ENCODE measurements around the gene TESPA1.
A peak's percentile ranks its signal among the peaks of the same experiment; 100 is the strongest.
"Not testable (repeated sequence)": the region's sequence is repeated elsewhere in the genome, so short reads cannot be mapped to it uniquely, and the experiment has no call there.

Gene TESPA1

DNA sequence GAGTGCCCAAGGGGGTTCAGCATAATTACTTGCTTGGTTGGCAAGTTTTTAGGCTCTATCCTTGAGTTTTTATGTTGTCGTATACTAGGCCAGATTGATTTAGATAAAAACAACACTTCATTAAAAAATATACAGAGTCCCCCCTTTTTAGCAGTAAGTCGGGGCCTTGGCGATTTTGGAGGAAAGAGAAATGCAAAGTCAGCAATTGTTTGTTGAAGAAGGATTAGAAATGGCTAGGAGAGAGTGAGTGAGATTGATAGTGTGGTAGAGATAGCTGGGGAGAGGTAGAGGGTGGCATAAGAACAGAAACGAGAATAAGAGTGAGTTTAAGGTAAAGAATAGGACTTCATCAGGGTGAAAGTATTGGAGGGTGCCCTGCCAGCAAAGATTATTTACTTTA is 41.3 kb downstream of the TESPA1 start:
- DNase-seq, result not testable (repeated sequence)

DNA sequence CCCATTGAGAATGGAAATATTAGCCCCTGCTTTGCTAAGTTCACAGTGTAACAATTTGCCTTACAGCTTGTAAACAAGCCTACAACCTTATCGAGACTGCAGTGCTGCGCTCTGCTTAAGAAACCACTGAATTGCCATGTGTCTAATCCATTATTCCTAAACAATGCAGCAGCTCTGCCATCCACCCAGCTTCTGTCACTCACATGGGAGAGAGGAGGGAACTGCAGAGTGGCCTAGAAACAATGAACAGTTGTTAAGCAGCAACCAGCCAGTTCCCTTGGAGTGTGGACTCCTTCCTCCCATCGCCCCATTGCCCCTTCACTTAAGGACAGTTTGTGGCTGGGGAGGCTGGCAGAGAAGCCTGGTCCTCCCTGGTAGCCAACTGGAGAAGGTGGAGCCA is 42.9 kb downstream of the TESPA1 start:
- DNase-seq, result no peak

DNA sequence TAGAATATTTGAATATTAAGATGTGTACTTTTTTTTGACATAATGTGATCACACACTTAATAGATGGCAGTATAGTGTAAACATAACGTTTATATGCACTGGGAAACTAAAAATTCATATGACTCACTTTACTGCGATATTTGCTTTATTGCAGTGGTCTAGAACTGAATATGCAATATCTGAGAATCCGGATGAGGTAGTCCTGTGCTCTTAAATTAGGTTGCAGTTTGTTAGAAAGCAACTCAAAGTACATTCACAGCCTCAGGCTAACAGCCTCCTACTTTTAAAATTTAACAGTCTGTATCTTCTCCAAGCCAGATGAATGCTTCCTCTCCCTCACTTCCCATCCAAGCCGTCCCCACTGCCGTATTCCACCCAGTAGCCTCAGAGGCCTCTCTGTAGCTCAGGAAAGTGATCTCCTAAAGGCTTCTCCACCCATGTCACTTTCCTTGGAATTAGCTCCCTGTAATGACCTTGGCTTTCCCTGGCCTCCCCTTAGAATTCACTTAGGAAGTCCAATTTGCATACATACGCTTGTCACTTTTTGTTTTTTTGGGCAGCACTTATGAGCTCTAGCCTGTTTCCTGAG is 43.7 kb downstream of the TESPA1 start:
- no peak for DNase-seq

DNA sequence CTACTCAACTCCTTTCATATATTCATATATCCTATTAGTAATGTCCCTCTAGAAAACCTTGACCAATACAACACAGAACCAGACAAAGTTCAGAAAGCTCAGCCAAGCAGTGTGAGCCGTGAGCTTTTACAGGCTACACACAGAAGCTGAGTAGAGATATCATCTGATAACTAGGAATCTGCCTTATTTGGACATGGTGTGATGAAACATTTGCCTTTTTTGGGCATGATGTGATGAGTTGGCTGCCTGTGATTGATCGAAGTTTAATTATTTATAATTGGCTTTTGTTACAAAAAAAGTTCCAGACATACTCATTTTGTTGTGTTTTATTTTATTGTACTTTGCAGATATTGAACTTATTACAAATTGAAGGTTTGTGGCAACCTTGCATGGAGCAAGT is 46.6 kb downstream of the TESPA1 start:
- no peak for DNase-seq

DNA sequence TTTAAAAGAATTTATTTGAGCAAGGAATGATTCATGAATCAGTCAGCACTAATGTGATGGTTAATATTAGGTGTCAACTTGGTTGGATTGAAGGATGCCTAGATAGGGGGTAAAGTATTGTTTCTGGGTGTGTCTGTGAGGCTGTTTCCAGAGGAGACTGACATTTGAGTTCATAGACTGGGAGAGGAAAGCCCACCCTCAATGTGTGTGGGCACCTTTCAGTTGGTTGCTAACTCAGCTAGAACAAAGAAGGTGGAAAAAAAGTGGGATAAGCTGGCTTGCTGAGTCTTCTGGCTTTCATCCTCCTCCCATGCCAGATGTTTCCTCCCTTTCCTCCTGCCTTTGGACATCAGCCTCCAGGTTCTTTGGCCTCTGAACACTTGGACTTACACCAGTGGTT is 47.2 kb downstream of the TESPA1 start:
- no peak for DNase-seq

DNA sequence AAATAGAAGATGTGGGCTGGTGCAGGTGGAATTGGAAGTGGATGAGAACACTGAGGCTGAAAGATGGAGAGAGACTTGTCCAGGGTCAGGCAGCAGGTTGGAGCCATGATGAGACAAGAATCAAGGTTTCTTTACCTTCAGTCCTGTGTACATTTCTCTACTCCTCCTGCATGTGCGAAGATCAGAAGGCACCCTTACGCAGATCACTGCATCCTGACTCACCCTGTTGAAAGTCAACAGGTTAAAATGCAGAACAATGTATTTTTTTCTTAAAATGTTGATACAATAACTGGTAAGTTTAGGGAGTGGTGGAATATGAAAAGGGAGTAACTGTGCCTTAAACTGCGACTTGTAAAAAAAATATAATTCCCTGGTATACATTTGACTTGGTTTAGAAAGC is 47.8 kb downstream of the TESPA1 start:
- no peak for DNase-seq

DNA sequence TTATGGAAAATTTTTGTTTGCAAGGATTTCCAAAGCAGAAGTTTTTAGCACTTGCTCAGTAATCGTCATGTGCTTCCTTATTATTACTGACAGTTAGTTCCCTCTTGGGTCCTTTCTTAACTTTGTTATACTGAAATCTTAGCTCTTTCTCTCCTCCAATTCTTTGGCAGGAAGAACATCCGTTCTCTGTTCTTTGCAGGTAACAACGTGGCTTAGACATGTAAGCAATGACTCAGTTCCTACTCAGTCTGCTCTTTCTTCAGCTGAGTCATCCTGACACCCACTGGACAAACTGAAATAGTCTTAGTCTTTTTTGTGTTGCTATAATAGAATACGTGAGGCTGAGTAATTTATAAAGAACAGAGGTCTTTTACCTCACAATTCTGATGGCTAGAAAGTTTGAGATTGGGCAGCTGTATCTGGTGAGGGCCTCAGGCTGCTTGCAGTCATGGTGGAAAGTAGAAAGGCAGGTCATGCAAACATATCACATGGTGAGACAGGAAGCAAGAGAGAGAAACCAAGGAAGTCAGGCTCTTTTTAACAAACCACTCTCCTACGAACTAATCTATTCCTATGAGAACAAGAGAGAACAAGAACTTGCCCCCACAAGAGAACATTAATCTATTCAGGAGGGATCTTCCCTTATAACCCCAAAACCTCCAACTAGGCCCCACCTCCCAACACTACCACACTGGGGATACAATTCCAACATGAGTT is 49.2 kb downstream of the TESPA1 start:
- DNase-seq, result peak; percentile 65

DNA sequence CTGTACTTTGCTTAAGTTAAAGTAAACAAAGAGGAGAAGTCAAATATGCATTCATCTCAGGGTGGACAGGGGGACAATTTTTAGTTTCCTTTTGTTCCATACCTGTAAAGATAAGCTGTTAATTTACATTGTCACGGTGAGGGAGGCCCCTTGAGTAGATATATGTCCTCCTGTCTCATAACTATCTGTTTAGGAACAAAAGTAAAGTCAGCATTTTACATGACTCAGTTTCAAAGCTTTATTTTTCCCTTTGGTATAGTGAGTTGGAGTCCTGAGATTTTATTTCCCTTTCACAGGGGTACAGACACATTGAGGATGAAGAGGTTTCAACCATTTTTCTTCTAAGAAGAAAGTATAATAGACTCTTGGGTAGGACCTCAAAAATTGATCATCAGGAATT is 50.1 kb downstream of the TESPA1 start:
- no peak for DNase-seq

DNA sequence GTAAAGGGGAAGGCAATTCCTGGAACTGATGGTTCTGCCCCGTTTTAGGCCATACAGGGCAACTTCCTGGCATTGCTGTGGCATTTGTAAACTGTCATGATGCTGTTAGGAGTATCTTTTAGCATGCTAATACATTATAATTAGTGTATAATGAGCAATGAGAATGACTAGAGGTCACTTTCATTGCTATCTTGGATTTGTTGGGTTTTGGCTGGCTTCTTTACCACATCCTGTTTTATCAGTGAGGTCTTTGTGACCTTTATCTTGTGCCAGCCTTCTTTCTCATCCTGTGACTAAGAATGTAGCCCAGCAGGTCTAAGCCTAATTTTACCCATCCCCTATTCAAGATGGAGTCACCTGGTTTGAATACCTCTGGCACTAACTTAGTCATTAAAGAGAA is 51.2 kb downstream of the TESPA1 start:
- peak; percentile 24 for DNase-seq

DNA sequence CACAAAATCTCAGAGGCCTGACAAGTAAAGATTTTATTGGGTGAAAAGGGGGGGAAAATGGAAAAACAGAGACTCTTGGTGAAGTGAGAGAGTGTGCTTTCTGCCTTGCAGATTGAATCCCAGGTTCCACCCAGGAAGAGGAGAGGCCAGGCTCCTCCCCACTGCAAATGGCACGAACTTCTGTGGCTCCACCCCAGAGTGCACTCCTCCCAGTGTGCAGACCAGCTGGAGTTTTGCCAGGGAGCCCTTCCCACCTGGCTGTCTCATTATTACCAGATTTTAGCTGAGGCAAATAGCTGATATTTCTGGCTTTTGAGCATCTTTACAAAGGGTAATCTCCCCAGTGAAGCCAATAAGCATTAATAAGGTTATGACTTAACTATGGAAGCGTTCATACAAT is 51.9 kb downstream of the TESPA1 start:
- no peak for DNase-seq

DNA sequence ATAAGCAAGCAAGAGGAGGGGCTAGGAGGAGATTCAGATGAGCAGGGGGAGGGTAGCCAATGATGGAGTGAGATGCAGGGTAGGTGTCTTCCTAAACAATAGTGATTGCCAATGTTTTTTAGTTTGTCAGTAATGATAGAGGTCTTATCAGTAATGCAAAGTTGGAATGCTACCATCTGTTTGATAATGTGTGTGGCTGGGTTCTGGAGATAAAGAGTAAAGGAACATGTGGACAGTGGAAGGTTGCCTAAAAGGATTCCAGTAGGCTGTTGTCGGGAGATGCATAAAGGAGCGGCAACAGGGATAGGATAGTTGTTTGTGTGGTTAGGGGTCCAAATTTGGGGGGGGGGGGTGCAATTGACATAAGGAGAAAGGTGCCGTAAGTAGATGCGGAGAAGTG is 52.5 kb downstream of the TESPA1 start:
- DNase-seq, result no peak

DNA sequence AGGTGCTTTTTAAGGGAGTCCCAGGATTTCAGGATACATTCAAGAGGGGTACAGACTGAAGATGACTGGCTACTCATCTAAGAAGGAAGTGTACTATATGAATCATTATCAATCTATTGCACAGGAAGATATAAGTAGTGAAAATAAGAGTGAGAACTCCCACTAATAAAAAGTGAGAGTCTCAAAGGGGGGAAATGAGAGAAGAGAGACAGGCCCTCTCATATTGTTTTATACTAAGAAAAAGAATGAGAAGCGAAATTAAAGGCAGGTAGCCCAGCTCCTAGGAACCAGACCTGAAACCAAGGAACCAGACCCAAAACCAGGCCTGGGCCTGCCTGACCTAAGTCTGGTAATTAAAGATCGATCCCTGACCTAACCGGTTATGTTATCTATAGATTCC is 54.6 kb downstream of the TESPA1 start:
- no peak for DNase-seq

DNA sequence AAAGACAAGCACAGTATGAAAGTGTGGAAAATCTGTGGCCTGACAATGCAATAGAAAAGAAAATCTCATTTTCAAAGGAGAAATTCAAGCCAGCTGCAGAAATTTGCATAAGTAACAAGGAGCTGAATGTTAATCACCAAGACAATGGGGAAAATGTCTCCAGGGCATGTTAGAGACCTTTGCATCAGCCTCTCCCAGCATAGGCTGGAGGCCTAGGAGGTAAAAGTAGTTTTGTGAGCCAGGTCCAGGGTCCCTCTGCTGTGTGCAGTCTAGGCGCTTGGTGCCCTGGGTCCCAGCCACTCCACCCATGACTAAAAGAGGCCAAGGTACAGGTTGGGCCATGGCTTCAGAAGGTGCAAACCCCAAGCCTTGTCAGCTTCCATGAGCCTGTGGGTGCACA is 58.3 kb downstream of the TESPA1 start:
- DNase-seq, result no peak

DNA sequence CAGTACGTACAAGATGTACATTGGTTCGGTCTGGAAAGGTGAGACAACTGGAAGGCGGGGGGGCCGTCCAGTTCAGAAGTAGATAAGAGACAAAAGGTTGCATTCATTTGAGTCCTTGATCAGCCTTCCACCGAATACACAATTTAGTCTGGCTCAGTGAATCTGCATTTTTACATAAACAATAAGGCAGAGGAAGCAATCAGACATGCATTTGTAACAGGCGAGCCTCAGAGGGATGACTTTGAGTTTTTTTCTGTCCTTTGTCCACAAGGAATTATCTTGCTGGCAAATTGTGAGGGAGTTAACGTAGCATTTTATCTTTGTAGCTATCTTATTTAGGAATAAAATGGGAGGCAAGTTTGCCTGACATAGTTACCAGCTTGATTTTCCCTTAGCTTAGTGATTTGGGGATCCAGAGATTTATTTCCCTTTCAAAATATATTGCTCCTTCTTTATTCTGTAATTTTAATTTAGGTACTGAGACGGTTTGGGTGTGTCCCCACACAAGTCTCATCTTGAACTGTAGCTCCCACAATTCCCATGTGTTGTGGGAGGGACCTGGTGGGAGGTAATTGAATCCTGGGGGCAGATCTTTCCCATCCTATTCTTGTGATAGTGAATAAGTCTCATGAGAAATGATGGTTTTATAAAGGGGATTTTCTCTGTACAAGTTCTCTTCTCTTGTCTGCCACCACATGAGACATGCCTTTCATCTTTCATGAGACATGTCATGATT is 59.4 kb downstream of the TESPA1 start:
- DNase-seq, result no peak

DNA sequence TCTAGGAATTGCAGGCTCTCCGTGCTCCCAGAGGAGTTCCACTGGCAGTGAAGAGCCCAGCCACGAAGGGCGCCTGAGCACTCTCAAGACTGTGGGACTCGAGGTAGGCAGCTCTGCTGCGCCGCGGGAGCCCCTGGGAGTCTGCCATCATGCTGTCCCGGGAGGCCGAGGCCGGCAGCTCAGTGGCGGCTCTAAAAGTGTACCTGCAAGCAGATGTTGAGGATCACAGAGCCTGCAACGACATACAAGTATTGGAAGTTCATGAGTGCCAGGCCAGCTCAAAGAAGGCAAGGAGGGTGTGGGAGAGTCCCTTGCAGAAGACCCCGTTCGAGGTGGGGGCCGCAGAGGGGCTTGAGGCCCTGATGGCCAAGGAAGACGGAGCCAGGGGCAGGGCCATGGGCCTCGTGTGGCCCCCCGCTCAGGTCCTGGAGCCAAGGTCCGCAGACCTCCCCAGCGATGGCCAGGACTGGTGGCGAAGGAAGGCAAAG is 67.5 kb downstream of the TESPA1 start:
- no peak for DNase-seq

Data from stimulated activated CD4-positive, alpha-beta T cell treated with anti-CD3 and anti-CD28 coated beads, Interleukin-4, amount 100 ng/mL, for 24 hours (primary cell).